Common myeloid progenitor, CD34-positive (primary cell): ENCODE measurements around the gene FAM81B.
A peak's percentile ranks its signal among the peaks of the same experiment; 100 is the strongest.
"Not testable (repeated sequence)": the region's sequence is repeated elsewhere in the genome, so short reads cannot be mapped to it uniquely, and the experiment has no call there.

Experiments
- CTCF ChIA-PET: fragments of 350-600 bp; sonication (Branson Sonifier 250); formaldehyde crosslinking; loops from one replicate; lab custom pipeline; 2021; ENCODE audit warnings: antibody characterized with exemption; lab: Charles Lee
- POLR2A ChIA-PET: fragments of 350-600 bp; sonication (Branson Sonifier 250); formaldehyde crosslinking; loops from one replicate; lab custom pipeline; 2021; ENCODE audit warnings: antibody characterized with exemption; lab: Charles Lee
- DNase-seq, 3 donors: peaks; one replicate each; pipeline versions ENCODE4 v3.0.0 to v3.0.0-alpha.2; 2013
- H3K27ac ChIP-seq, 2 experiments: 1 replicate in 1 of 2; 2 replicates in 1 of 2; pipeline ENCODE4 v1.7.0; 2013; ENCODE audit warnings: inconsistent platforms in 2 of 2, low read length in 2 of 2, mild to moderate bottlenecking in 2 of 2, low read depth in 1 of 2, moderate library complexity in 1 of 2; ENCODE audit not compliant: severe bottlenecking in 2 of 2, insufficient read depth in 1 of 2, poor library complexity in 1 of 2
- H3K27me3 ChIP-seq, 5 experiments: replicated peaks in 2 of 5; 1 replicate in 3 of 5; 2 replicates in 2 of 5; pipeline versions ENCODE4 v1.6.1 to v1.7.0; 2013; ENCODE audit warnings: low read length in 4 of 5, mild to moderate bottlenecking in 2 of 5, moderate library complexity in 2 of 5, inconsistent platforms in 1 of 5; ENCODE audit not compliant: insufficient read depth in 5 of 5, control insufficient read depth in 4 of 5
- H3K36me3 ChIP-seq, 4 experiments: 1 replicate in 2 of 4; 2 replicates in 2 of 4; pipeline versions ENCODE4 v1.6.1 to v1.7.0; 2013; ENCODE audit warnings: low read length in 3 of 4, control low read depth in 1 of 4, mild to moderate bottlenecking in 1 of 4; ENCODE audit not compliant: control insufficient read depth in 4 of 4, insufficient read depth in 4 of 4
- H3K4me1 ChIP-seq, 4 experiments: 1 replicate in 3 of 4; 2 replicates in 1 of 4; pipeline versions ENCODE4 v1.6.1 to v1.7.1; 2013; ENCODE audit warnings: low read length in 3 of 4, mild to moderate bottlenecking in 3 of 4, control low read depth in 1 of 4, inconsistent platforms in 1 of 4, moderate library complexity in 1 of 4; ENCODE audit not compliant: control insufficient read depth in 4 of 4, insufficient read depth in 4 of 4; ENCODE audit errors: control extremely low read depth in 1 of 4
- H3K4me3 ChIP-seq, 7 experiments: 1 replicate in 4 of 7; 2 replicates in 3 of 7; pipeline versions ENCODE4 v1.5.1 to v1.7.0; 2013; ENCODE audit warnings: mild to moderate bottlenecking in 7 of 7, low read length in 6 of 7, moderate library complexity in 6 of 7, inconsistent platforms in 2 of 7, low read depth in 2 of 7, control low read depth in 1 of 7; ENCODE audit not compliant: insufficient read depth in 4 of 7, control insufficient read depth in 1 of 7; ENCODE audit errors: extremely low read depth in 1 of 7
- H3K9me3 ChIP-seq, 5 experiments: 1 replicate in 4 of 5; 2 replicates in 1 of 5; pipeline versions ENCODE4 v1.6.1 to v1.7.1; 2013; ENCODE audit warnings: low read length in 4 of 5, mild to moderate bottlenecking in 2 of 5, inconsistent platforms in 1 of 5, low read depth in 1 of 5, moderate library complexity in 1 of 5; ENCODE audit not compliant: control insufficient read depth in 4 of 5, insufficient read depth in 2 of 5; ENCODE audit errors: control extremely low read depth in 1 of 5
- WGBS: methylation state at CpG from one replicate; pipeline ENCODE4 v1.1.5; 2013; ENCODE audit not compliant: insufficient coverage; 5-methylcytosine and 5-hydroxymethylcytosine counted together

The FAM81B gene

DNA sequence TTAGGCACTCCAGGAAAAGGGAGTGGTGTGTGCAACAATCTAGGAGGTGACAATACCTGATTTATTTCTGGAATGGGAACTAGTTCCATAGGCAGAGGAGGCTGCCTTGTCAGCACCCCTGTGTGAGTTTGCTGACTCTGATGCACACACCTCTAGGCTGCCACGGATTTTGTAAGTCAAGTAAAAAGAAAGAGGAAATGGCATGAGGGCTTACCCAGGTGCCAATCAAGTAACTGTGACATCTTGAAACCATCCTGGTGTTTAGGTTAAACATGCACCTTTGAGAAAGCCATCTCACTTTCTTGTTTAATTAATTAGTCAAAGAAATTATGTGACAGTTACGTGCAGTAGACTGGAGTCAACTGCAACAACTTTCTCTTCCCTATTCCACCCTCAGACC lies 32.3 kb upstream of the FAM81B start:
- ChIA-PET CTCF (no interaction called here), POLR2A (no interaction called here)
- Histone ChIP-seq H3K4me3 (no peak overlapping the region), H3K36me3 (no peaks in the 10 kb centered on the region), H3K27ac (no peak overlapping the region), H3K27me3 (no peaks in the 10 kb centered on the region), H3K9me3 (peaks cover 0 to 5% (median 0%) of the 10 kb centered on the region in 5 experiments), H3K4me1 (no peaks in the 10 kb centered on the region)
- 0% methylated on average over 1 of the region's 2 CpGs for WGBS
- peak in 2 of 3 donors; percentile 6 to 12 for DNase-seq

DNA sequence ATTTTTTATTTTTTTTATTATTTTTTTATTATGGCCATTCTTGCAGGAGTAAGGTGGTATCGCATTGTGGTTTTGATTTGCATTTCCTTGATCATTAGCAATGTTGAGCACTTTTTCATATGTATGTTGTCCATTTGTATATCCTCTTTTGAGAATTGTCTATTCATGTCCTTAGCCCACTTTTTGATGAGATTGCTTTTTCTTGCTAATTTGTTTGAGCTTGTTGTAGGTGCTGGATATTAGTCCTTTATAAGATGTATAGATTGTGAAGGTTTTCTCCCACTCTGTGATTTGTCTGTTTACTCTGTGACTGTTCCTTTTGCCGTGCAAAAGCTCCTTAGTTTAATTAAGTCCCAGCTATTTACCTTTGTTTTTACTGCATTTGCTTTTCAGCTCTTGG lies 30.5 kb upstream of the FAM81B start:
- H3K9me3 ChIP-seq, H3K27me3 ChIP-seq, H3K4me1 ChIP-seq, H3K4me3 ChIP-seq, CTCF ChIA-PET, POLR2A ChIA-PET, H3K27ac ChIP-seq, DNase-seq, H3K36me3 ChIP-seq: not testable (repeated sequence)
- WGBS: no CpG with 5 or more reads among the region's 2 CpGs

DNA sequence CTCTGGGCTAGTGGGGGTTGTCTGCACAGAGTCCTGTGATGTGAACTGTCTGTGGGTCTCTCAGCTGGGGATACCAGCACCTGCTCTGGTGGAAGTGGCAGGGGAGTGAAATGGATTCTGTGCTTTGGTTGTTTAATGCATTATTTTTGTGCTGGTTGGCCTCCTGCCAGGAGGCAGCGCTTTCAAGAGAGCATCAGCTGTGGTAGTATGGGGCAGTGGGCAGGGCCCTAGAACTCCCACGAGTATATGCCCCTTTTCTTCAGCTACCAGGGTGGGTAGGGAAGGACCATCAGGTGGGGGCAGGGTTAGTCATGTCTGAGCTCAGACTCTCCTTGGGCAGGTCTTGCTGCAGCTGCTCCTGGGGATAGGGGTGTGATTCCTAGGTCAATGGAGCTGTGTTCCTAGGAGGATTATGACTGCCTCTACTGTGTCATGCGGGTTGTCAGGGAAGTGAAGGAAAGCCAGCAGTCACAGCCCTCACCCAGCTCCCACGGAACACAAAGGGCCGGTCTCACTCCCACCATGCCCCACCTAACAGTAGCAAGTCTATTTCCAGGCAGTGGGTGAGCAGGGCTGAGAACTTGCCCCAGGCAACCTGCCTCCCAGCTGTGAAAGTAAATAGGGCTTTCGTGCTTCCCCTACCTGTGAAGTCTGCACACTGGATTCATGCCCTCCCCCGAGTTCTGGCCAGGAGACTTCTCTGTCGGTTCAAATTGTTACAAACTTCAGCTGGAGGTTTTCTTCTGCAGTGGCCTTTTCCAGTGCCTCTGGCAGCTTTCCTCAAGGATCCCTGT lies 25.7 kb upstream of the FAM81B start:
- ChIA-PET CTCF (interaction anchor here (1.5 kb wide), 1 partner anchor 20 kb away, joined by 3 read pairs; no protein-coding TSS in a partner anchor), POLR2A (no interaction called here)
- Histone ChIP-seq H3K4me1 (peaks cover 0 to 8% (median 2%) of the 10 kb centered on the region in 4 experiments), H3K36me3 (no peaks in the 10 kb centered on the region), H3K9me3 (peaks cover 0 to 6% (median 0%) of the 10 kb centered on the region in 5 experiments), H3K27ac (no peak overlapping the region), H3K27me3 (no peaks in the 10 kb centered on the region), H3K4me3 (no peak overlapping the region)
- 100% methylated on average over 8 of the region's 8 CpGs for WGBS
- DNase-seq: no peak

DNA sequence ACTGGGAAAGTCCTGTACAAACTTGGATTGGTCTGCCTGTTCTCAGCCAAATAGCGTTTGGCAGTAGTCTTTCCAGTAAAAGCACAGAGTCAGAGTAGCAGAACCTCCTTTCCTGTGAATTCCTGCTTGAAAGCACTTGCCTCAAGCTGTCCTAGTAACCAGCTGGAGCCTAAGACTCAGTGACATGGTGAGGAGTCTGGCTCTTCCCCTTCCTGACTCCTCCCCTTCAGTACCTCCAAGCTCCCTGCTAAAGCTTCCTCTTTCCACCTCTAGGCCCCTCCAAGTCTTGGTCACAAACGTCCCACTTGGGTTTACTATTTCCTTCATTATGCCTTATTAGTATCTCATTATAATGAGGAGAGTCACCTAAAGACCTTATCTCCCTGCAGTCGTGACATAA lies 21.4 kb upstream of the FAM81B start:
- WGBS: 61% methylated on average over 3 of the region's 3 CpGs
- ChIA-PET CTCF (interaction anchor here (1.1 kb wide), 1 partner anchor 107 kb away, joined by 3 read pairs; no protein-coding TSS in a partner anchor), POLR2A (no interaction called here)
- Histone ChIP-seq H3K27me3 (no peaks in the 10 kb centered on the region), H3K27ac (no peak overlapping the region), H3K9me3 (peaks cover 0 to 3% (median 0%) of the 10 kb centered on the region in 5 experiments), H3K4me1 (peaks cover 0 to 8% (median 2%) of the 10 kb centered on the region in 4 experiments), H3K36me3 (no peaks in the 10 kb centered on the region), H3K4me3 (peak overlapping the region in 1 of 7 experiments; percentile 22)
- peak; percentile 27 to 79 (median 76) for DNase-seq

DNA sequence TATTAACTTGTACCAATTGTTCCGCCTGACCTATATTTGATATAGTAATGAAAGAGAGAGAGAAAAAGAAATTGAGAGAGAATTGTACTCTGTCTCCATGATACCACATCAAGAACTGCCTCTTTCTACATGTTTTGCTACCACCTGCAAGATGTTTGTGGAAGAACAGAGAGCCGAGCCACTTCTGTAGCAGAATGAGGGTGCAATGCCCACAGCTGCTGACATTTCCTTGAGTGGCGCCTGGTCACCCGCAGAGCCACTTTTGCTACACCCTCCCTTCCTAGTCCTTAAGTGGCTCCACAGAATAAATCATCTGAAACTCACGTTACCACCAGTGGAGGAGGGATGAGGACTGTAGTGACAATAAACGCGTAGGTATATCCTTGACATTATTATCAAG lies 17.1 kb upstream of the FAM81B start:
- peaks cover 0 to 8% (median 2%) of the 10 kb centered on the region in 4 experiments for H3K4me1 ChIP-seq
- POLR2A ChIA-PET: no interaction called here
- no peaks in the 10 kb centered on the region for H3K27me3 ChIP-seq
- no peak overlapping the region for H3K4me3 ChIP-seq
- no peaks in the 10 kb centered on the region for H3K36me3 ChIP-seq
- 71% methylated on average over 4 of the region's 7 CpGs for WGBS
- no peak overlapping the region for H3K27ac ChIP-seq
- CTCF ChIA-PET: no interaction called here
- no peak for DNase-seq
- H3K9me3 ChIP-seq: peaks cover 0 to 3% (median 0%) of the 10 kb centered on the region in 5 experiments

DNA sequence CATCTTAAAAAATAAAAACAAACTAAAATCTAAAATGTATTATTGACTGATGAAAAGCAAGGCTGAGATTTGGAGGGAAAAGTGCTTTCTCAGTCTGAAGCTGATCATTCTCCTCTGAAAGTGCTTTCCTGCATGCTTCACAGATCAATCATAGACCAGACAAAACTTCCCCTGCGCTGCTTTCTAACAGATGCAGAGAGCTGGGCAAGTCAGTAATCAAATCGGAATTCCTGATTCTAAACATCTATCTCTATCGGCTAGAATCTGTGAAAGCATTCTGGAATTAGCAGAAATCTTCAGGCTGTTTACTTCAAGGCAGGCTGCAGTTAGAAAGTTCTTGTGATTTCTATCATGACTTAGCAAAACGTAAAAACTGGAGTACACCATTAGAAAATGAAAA lies 15.6 kb upstream of the FAM81B start:
- Histone ChIP-seq H3K36me3 (no peaks in the 10 kb centered on the region), H3K27ac (no peak overlapping the region), H3K9me3 (peaks cover 2 to 8% (median 4%) of the 10 kb centered on the region in 5 experiments), H3K4me3 (no peak overlapping the region), H3K27me3 (no peaks in the 10 kb centered on the region), H3K4me1 (no peaks in the 10 kb centered on the region)
- CTCF ChIA-PET: no interaction called here
- no peak for DNase-seq
- POLR2A ChIA-PET: no interaction called here
- 89% methylated on average over 3 of the region's 4 CpGs for WGBS

DNA sequence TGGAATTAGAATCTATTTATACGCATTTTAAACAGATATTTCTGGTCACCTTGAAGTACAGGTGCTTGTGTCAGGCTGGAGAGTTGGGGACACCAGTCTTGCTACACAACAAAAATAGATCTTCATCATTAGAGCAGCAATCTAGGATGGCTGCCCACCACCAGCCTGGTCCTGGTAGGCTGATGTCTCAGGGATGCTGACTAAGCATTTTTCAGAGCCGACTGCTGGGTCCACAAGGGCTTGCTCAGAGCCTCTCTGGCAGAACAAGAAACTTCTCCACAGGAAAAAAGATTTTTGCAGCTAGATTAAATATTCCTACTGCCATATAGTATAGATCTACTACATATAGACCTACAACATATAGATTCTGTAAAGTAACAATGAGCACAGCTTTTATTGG lies 12.0 kb upstream of the FAM81B start:
- CTCF ChIA-PET: interaction anchor here (0.6 to 0.8 kb wide), 2 partner anchors 11 to 134 kb away, joined by 3 read pairs; no protein-coding TSS in a partner anchor
- POLR2A ChIA-PET: no interaction called here
- WGBS: 33% methylated on average over 1 of the region's 2 CpGs
- no peaks in the 10 kb centered on the region for H3K27me3 ChIP-seq
- H3K36me3 ChIP-seq: no peaks in the 10 kb centered on the region
- peaks cover 0 to 8% (median 4%) of the 10 kb centered on the region in 5 experiments for H3K9me3 ChIP-seq
- DNase-seq: no peak
- H3K27ac ChIP-seq: no peak overlapping the region
- H3K4me3 ChIP-seq: no peak overlapping the region
- no peaks in the 10 kb centered on the region for H3K4me1 ChIP-seq
